WTC11 (cell line): ENCODE data around the gene TEKT2. TPM values are rescaled to one million over a fixed set of nuclear protein-coding genes. Genes with fewer than 3 reads are reported as not detected.

Experiments used
- ATAC-seq: fragments of 200-7000 bp; cut with Tn5 transposase; 2 replicates; pipeline ENCODE4 v1.10.0; 2021; ENCODE audit warnings: mild to moderate bottlenecking, moderate library complexity
- CTCF ChIA-PET: fragments of 300-600 bp; sonication (Branson Sonifier 250); formaldehyde crosslinking; loops from one replicate; lab custom pipeline; 2021; ENCODE audit warnings: antibody characterized with exemption; lab: Charles Lee
- POLR2A ChIA-PET: fragments of 350-600 bp; sonication (Branson Sonifier 250); formaldehyde crosslinking; loops from one replicate; lab custom pipeline; 2021; ENCODE audit warnings: antibody characterized with exemption; lab: Charles Lee
- DNase-seq: peaks from one replicate; pipeline ENCODE4 v3.0.0; 2021; ENCODE audit warnings: low spot score
- H3K27ac Mint-ChIP-seq: 2 replicates; pipeline ENCODE4 v1.8.0; 2021; ENCODE audit warnings: mixed read lengths
- H3K27me3 Mint-ChIP-seq: 2 replicates; pipeline ENCODE4 v1.8.0; 2021; ENCODE audit warnings: low read depth, mild to moderate bottlenecking, moderate library complexity, mixed read lengths
- H3K36me3 Mint-ChIP-seq: 2 replicates; pipeline ENCODE4 v1.8.0; 2021; ENCODE audit warnings: mixed read lengths
- H3K4me1 Mint-ChIP-seq: 2 replicates; pipeline ENCODE4 v1.8.0; 2022; ENCODE audit warnings: mixed read lengths
- H3K4me3 Mint-ChIP-seq: 2 replicates; pipeline ENCODE4 v1.8.0; 2021; ENCODE audit warnings: mild to moderate bottlenecking, moderate library complexity, mixed read lengths
- H3K9me3 Mint-ChIP-seq: 2 replicates; pipeline ENCODE4 v1.8.0; 2021; ENCODE audit warnings: mixed read lengths
- ATF2 ChIP-seq: sonication (generic); formaldehyde crosslinking; IDR thresholded peaks from 2 replicates; pipeline ENCODE4 v1.8.1; 2022; ENCODE audit warnings: low read depth, missing genetic modification reagents, borderline replicate concordance
- CREB1 ChIP-seq: sonication (generic); formaldehyde crosslinking; IDR thresholded peaks from 2 replicates; pipeline ENCODE4 v1.8.0; 2023; ENCODE audit warnings: mild to moderate bottlenecking, missing genetic modification reagents
- CTCF ChIP-seq: fragments of 200-600 bp; IDR thresholded peaks from 2 replicates; pipeline ENCODE4 v1.8.0; 2022; ENCODE audit warnings: antibody characterized with exemption
- E2F1 ChIP-seq: sonication (generic); formaldehyde crosslinking; IDR thresholded peaks from 2 replicates; pipeline ENCODE4 v1.8.0; 2022; ENCODE audit warnings: mild to moderate bottlenecking, missing genetic modification reagents
- E2F4 ChIP-seq: sonication (generic); formaldehyde crosslinking; IDR thresholded peaks from 2 replicates; pipeline ENCODE4 v1.8.1; 2022; ENCODE audit warnings: low read depth, mild to moderate bottlenecking, moderate library complexity, missing genetic modification reagents, borderline replicate concordance
- FOXJ3 ChIP-seq: sonication (generic); formaldehyde crosslinking; IDR thresholded peaks from 2 replicates; pipeline ENCODE4 v1.9.0; 2021; ENCODE audit warnings: missing genetic modification reagents, mild to moderate bottlenecking, borderline replicate concordance
- FOXP4 ChIP-seq: sonication (generic); formaldehyde crosslinking; IDR thresholded peaks from 2 replicates; pipeline ENCODE4 v1.8.0; 2022; ENCODE audit warnings: mild to moderate bottlenecking, missing genetic modification reagents
- HMGXB4 ChIP-seq: sonication (generic); formaldehyde crosslinking; IDR thresholded peaks from 2 replicates; pipeline ENCODE4 v1.8.1; 2023; ENCODE audit warnings: mild to moderate bottlenecking, moderate library complexity, missing genetic modification reagents
- KAT7 ChIP-seq: sonication (generic); formaldehyde crosslinking; IDR thresholded peaks from 2 replicates; pipeline ENCODE4 v1.8.1; 2023; ENCODE audit warnings: missing genetic modification reagents, mild to moderate bottlenecking, borderline replicate concordance
- NFYB ChIP-seq: sonication (generic); formaldehyde crosslinking; conservative IDR thresholded peaks from 2 replicates; pipeline ENCODE4 v1.8.0; 2022; ENCODE audit warnings: low read depth, missing genetic modification reagents
- NR1H2 ChIP-seq: sonication (generic); formaldehyde crosslinking; IDR thresholded peaks from 2 replicates; pipeline ENCODE4 v1.9.0; 2021; ENCODE audit warnings: mild to moderate bottlenecking, moderate library complexity, missing genetic modification reagents
- NR3C1 ChIP-seq: sonication (generic); formaldehyde crosslinking; conservative IDR thresholded peaks from 2 replicates; pipeline ENCODE4 v1.8.1; 2023; ENCODE audit warnings: low read depth, mild to moderate bottlenecking, missing genetic modification reagents
- RORB ChIP-seq: fragments of 250-450 bp; sonication (Bioruptor Pico); IDR thresholded peaks from 2 replicates; pipeline ENCODE4 v1.9.0; 2021; ENCODE audit warnings: mild to moderate bottlenecking
- ZNF138 ChIP-seq: sonication (generic); formaldehyde crosslinking; conservative IDR thresholded peaks from 2 replicates; pipeline ENCODE4 v1.8.1; 2022; ENCODE audit warnings: mild to moderate bottlenecking, moderate library complexity, missing genetic modification reagents
- ZNF671 ChIP-seq: fragments of 250-450 bp; sonication (Bioruptor Pico); IDR thresholded peaks from 2 replicates; pipeline ENCODE4 v1.8.0; 2021; ENCODE audit warnings: mild to moderate bottlenecking
- total RNA-seq: library from RNA; stranded (reverse); gene quantifications from 3 replicates; pipeline ENCODE4 v1.2.3, GENCODE V29; 2021

TEKT2 gene
- total RNA-seq, 1 experiment from 2014 or later = 1.9 TPM

- no peaks in the 10 kb centered on the region for H3K27me3 Mint-ChIP-seq
- TF ChIP-seq E2F4 (no peak), NR1H2 (no peak), FOXP4 (no peak), FOXJ3 (no peak), ZNF671 (no peak), HMGXB4 (CRISPR knock-in tag) (no peak), CTCF (no peak), E2F1 (no peak), ATF2 (CRISPR knock-in tag) (no peak), RORB (CRISPR knock-in tag) (no peak)
- DNase-seq = no peak
- ATAC-seq = no peak
- ChIA-PET CTCF (interaction anchor here (0.7 to 6.2 kb wide), 3 partner anchors 33 to 86 kb away, joined by 3 to 89 read pairs (median 4); partner anchors contain the start of gene TRAPPC3), POLR2A (no interaction called here)
- H3K4me3 Mint-ChIP-seq = no peak overlapping the region
- H3K9me3 Mint-ChIP-seq = no peaks in the 10 kb centered on the region
- no peaks in the 10 kb centered on the region for H3K36me3 Mint-ChIP-seq
- H3K27ac Mint-ChIP-seq = no peak overlapping the region
- peaks cover 14% of the 10 kb centered on the region for H3K4me1 Mint-ChIP-seq
Observed at GRCh38 chr1:36101546-36101945, 17.7 kb downstream of the TEKT2 start.

- Mint-ChIP-seq H3K4me3 (no peak overlapping the region), H3K9me3 (no peaks in the 10 kb centered on the region), H3K27me3 (no peaks in the 10 kb centered on the region), H3K27ac (no peak overlapping the region), H3K4me1 (no peaks in the 10 kb centered on the region), H3K36me3 (no peaks in the 10 kb centered on the region)
- ChIA-PET CTCF (interaction anchor here (1.1 to 3.4 kb wide), 3 partner anchors 9 to 28 kb away, joined by 3 to 24 read pairs (median 10); no protein-coding TSS in a partner anchor), POLR2A (interaction anchor here (1.9 kb wide), 1 partner anchor 28 kb away, joined by 5 read pairs; no protein-coding TSS in a partner anchor)
- ATAC-seq = no peak
- no peak for TF ChIP-seq KAT7 (CRISPR knock-in tag)
- no peak for TF ChIP-seq NR3C1 (CRISPR knock-in tag)
- TF ChIP-seq ZNF138 (CRISPR knock-in tag) = no peak
- no peak for TF ChIP-seq NFYB
- no peak for TF ChIP-seq CREB1 (CRISPR knock-in tag)
- TF ChIP-seq, all 79 proteins: peak for 0
- DNase-seq = no peak
Observed at GRCh38 chr1:36106269-36106668, 22.4 kb downstream of the TEKT2 start.
